ENCODE data around the gene WFS1. TPM values are rescaled to one million over a fixed set of nuclear protein-coding genes. Genes with fewer than 3 reads are reported as not detected.

WFS1 gene
- total and polyA plus RNA-seq, 2 of the 4 experiments (the other 2 are of a cell fraction), result 9.7 to 42.4 TPM

DNA sequence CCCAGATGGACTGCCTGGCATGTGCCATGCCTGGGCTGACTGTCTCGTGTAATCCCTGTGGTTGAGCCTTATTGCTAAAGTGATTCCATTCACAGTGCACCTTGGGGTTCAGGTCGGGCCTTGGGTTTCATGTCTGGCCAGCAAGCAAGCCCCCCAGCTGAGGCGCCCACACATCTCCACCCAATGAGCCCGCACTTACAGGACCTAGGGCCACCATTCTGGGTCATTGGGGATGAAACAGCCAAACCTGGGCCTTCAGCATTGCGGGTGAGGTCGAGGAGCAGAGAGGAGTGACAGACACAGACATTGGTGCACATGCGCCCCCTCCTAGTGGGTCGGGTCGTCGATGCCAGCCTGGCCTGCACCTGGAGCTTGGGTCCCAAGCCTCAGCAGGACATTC, 21.3 kb upstream of the WFS1 start:
- H3K4ac ChIP-seq (ENCODE audit: low read depth, low read length), result no peak overlapping the region
- H3K9me3 ChIP-seq (ENCODE audit: control insufficient read depth, insufficient read depth, low read length), result peaks cover 7% of the 10 kb centered on the region
- H2AK5ac ChIP-seq (ENCODE audit: low read depth, low read length), result no peak overlapping the region
- no peaks in the 10 kb centered on the region for H4K20me1 ChIP-seq (ENCODE audit: insufficient read depth, low read length)
- no peak overlapping the region for H3K4me3 ChIP-seq (ENCODE audit: insufficient read depth, low read depth, low read length)
- H3K18ac ChIP-seq (ENCODE audit: low read depth, low read length), result no peak overlapping the region
- dilution Hi-C loops (cut with HindIII; ENCODE audit: low sequenced_read_pairs, unreplicated experiment), result no loop called here
- H3K23ac ChIP-seq (ENCODE audit: low read depth, low read length), result no peak overlapping the region
- TF ChIP-seq MAFK (IDR thresholded peaks at IDR 0.05; ENCODE audit: low read depth, low read length) (no peak), CEBPB (IDR thresholded peaks at IDR 0.05; ENCODE audit: low read depth, low read length) (no peak), POLR2A (IDR thresholded peaks at IDR 0.05; ENCODE audit: low read depth, low read length) (no peak), MAZ (IDR thresholded peaks at IDR 0.05; ENCODE audit: borderline replicate concordance, low read depth, low read length) (no peak), CTCF (conservative IDR thresholded peaks at IDR 0.05; ENCODE audit: low read depth, low read length) (no peak), CHD1 (IDR thresholded peaks at IDR 0.05; ENCODE audit: low read depth, low read length) (no peak), BHLHE40 (IDR thresholded peaks at IDR 0.05; ENCODE audit: low read depth, low read length) (no peak)
- ChIA-PET POLR2A (ENCODE audit: unreplicated experiment) (no interaction called here), CTCF (interaction anchor here (3.7 kb wide), 1 partner anchor 83 kb away, joined by 43 read pairs; no protein-coding TSS in a partner anchor)
- H3K9ac ChIP-seq (ENCODE audit: low read depth, low read length), result no peak overlapping the region
- WGBS, 2 experiments (ENCODE audit: extremely low coverage in 2 of 2, insufficient read length in 1 of 2), result 61% methylated on average over 6 of the region's 10 CpGs; no CpG with 5 or more reads in 1 of the 2 experiments
- no peak overlapping the region for H2BK5ac ChIP-seq (ENCODE audit: low read depth, low read length, poor library complexity, severe bottlenecking)
- H3K27ac ChIP-seq (ENCODE audit: insufficient read depth, low read length), result no peak overlapping the region
- no peak overlapping the region for H2BK15ac ChIP-seq (ENCODE audit: low read depth, low read length)
- no peak overlapping the region for H4K8ac ChIP-seq (ENCODE audit: low read depth in 2 of 2, low read length in 2 of 2)
- no peak overlapping the region for H3K4me2 ChIP-seq (ENCODE audit: low read depth, low read length)
- no peak overlapping the region for H4K91ac ChIP-seq (ENCODE audit: insufficient read depth, low read depth, low read length)
- H3K9me1 ChIP-seq (ENCODE audit: insufficient read depth, low read length), result no peaks in the 10 kb centered on the region
- intact Hi-C loops (cut with micrococcal nuclease), result no loop called here
- H3K4me1 ChIP-seq (ENCODE audit: control insufficient read depth, insufficient read depth, low read length), result no peaks in the 10 kb centered on the region
- no peak overlapping the region for H3K14ac ChIP-seq (replicated peaks; ENCODE audit: low read depth, low read length)
- no peak overlapping the region for H2AFZ ChIP-seq (replicated peaks; ENCODE audit: low read length, poor library complexity)
- H3K36me3 ChIP-seq (ENCODE audit: control insufficient read depth, insufficient read depth, low read length), result no peaks in the 10 kb centered on the region
- H3K79me1 ChIP-seq (ENCODE audit: low read depth in 1 of 2, low read length in 2 of 2), result no peaks in the 10 kb centered on the region
- DNase-seq (no peak), ATAC-seq (ENCODE audit: low read depth) (no peak)
- H2AK9ac ChIP-seq (replicated peaks; ENCODE audit: low read depth, low read length, poor library complexity), result no peak overlapping the region
- peaks cover 28% of the 10 kb centered on the region for H3K27me3 ChIP-seq (ENCODE audit: control insufficient read depth, insufficient read depth, low read length)
- BruUV-seq (replicated peaks), result no TSS peak
- in situ Hi-C loops (cut with MboI; ENCODE audit: low sequenced_read_pairs), result no loop called here
- no peak overlapping the region for H3K56ac ChIP-seq (ENCODE audit: extremely low read depth, insufficient read depth, low read length)
- no peak overlapping the region for H2BK120ac ChIP-seq (ENCODE audit: low read depth, low read length)
- H4K5ac ChIP-seq (ENCODE audit: low read depth, low read length), result no peak overlapping the region
- no peak overlapping the region for H2BK20ac ChIP-seq (ENCODE audit: low read depth, low read length)

Measured in IMR-90 (cell line).